IMR-90 (cell line): Measurements from ENCODE around the gene ZNF267. TPM values are rescaled to one million over a fixed set of nuclear protein-coding genes. Genes with fewer than 3 reads are reported as not detected.
A peak's percentile ranks its signal among the peaks of the same experiment; 100 is the strongest.

Experiments
- ATAC-seq: fragments of 200-7000 bp; cut with Tn5 transposase; 2 replicates; pipeline ENCODE4 v1.9.1; 2020; ENCODE audit warnings: low read depth, mild to moderate bottlenecking, moderate library complexity
- BruUV-seq: library from RNA; stranded (reverse); fragments of 400-500 nt; replicated peaks from 2 replicates; lab custom pipeline; 2021; lab: Mats Ljungman, UMichigan
- CTCF ChIA-PET: fragments of 300-600 bp; formaldehyde crosslinking; extraction: SDS; loops from one replicate; lab custom pipeline; 2021; ENCODE audit warnings: antibody characterized with exemption; lab: Yijun Ruan, JAX
- POLR2A ChIA-PET: fragments of 300-600 bp; sonication (Branson Sonifier 250); formaldehyde crosslinking; loops from one replicate; lab custom pipeline; 2022; ENCODE audit warnings: antibody characterized with exemption; ENCODE audit not compliant: unreplicated experiment; lab: Charles Lee
- DNase-seq: peaks from one replicate; pipeline ENCODE4 v3.0.0; 2013
- H2AFZ ChIP-seq: replicated peaks from 2 replicates; pipeline ENCODE3; 2013; ENCODE audit warnings: low read length, mild to moderate bottlenecking; ENCODE audit not compliant: poor library complexity
- H2AK5ac ChIP-seq: 2 replicates; pipeline ENCODE4 v1.6.1; 2013; ENCODE audit warnings: low read depth, low read length, inconsistent platforms
- H2AK9ac ChIP-seq: replicated peaks from 2 replicates; pipeline ENCODE3; 2013; ENCODE audit warnings: mild to moderate bottlenecking, low read depth, low read length, moderate library complexity; ENCODE audit not compliant: poor library complexity
- H2BK120ac ChIP-seq: 2 replicates; pipeline ENCODE4 v1.6.1; 2013; ENCODE audit warnings: low read depth, low read length, inconsistent platforms
- H2BK15ac ChIP-seq: 3 replicates; pipeline ENCODE4 v1.6.1; 2013; ENCODE audit warnings: low read depth, low read length, inconsistent platforms
- H2BK20ac ChIP-seq: 2 replicates; pipeline ENCODE4 v1.6.1; 2013; ENCODE audit warnings: low read depth, mild to moderate bottlenecking, inconsistent platforms, low read length, moderate library complexity
- H2BK5ac ChIP-seq: 2 replicates; pipeline ENCODE4 v1.6.1; 2013; ENCODE audit warnings: mild to moderate bottlenecking, low read depth, low read length, inconsistent platforms; ENCODE audit not compliant: poor library complexity, severe bottlenecking
- H3K14ac ChIP-seq: replicated peaks from 2 replicates; pipeline ENCODE4 v1.6.1; 2013; ENCODE audit warnings: low read depth, low read length, inconsistent platforms
- H3K18ac ChIP-seq: 2 replicates; pipeline ENCODE4 v1.6.1; 2013; ENCODE audit warnings: low read depth, low read length, control low read depth
- H3K23ac ChIP-seq: 2 replicates; pipeline ENCODE4 v1.6.1; 2013; ENCODE audit warnings: low read depth, low read length, inconsistent platforms
- H3K27ac ChIP-seq: 2 replicates; pipeline ENCODE4 v1.5.1; 2013; ENCODE audit warnings: mild to moderate bottlenecking, control low read depth, low read length; ENCODE audit not compliant: insufficient read depth
- H3K27me3 ChIP-seq: 2 replicates; pipeline ENCODE4 v1.6.1; 2013; ENCODE audit warnings: low read length; ENCODE audit not compliant: control insufficient read depth, insufficient read depth
- H3K36me3 ChIP-seq: 2 replicates; pipeline ENCODE4 v1.6.1; 2013; ENCODE audit warnings: low read length, mixed read lengths; ENCODE audit not compliant: control insufficient read depth, insufficient read depth
- H3K4ac ChIP-seq: 2 replicates; pipeline ENCODE4 v1.6.1; 2013; ENCODE audit warnings: low read depth, low read length, inconsistent platforms
- H3K4me1 ChIP-seq: 2 replicates; pipeline ENCODE4 v1.6.1; 2013; ENCODE audit warnings: low read length, mixed read lengths; ENCODE audit not compliant: control insufficient read depth, insufficient read depth
- H3K4me2 ChIP-seq: 2 replicates; pipeline ENCODE4 v1.6.1; 2013; ENCODE audit warnings: low read depth, mild to moderate bottlenecking, control low read depth, low read length, moderate library complexity
- H3K4me3 ChIP-seq: 2 replicates; pipeline ENCODE4 v1.5.1; 2013; ENCODE audit warnings: low read depth, mild to moderate bottlenecking, control low read depth, low read length, moderate library complexity; ENCODE audit not compliant: insufficient read depth
- H3K56ac ChIP-seq: 2 replicates; pipeline ENCODE4 v1.6.1; 2013; ENCODE audit warnings: low read length, inconsistent platforms; ENCODE audit not compliant: insufficient read depth; ENCODE audit errors: extremely low read depth
- H3K79me1 ChIP-seq, 2 experiments: 2 replicates each; pipeline ENCODE4 v1.6.1; 2013; ENCODE audit warnings: low read length in 2 of 2, inconsistent platforms in 1 of 2, low read depth in 1 of 2
- H3K9ac ChIP-seq: 2 replicates; pipeline ENCODE4 v1.6.1; 2013; ENCODE audit warnings: low read depth, low read length, control low read depth
- H3K9me1 ChIP-seq: 2 replicates; pipeline ENCODE4 v1.6.1; 2013; ENCODE audit warnings: low read length, inconsistent platforms; ENCODE audit not compliant: insufficient read depth
- H3K9me3 ChIP-seq: 2 replicates; pipeline ENCODE4 v1.6.1; 2013; ENCODE audit warnings: low read length; ENCODE audit not compliant: control insufficient read depth, insufficient read depth
- H4K20me1 ChIP-seq: 2 replicates; pipeline ENCODE4 v1.6.1; 2013; ENCODE audit warnings: low read length, inconsistent platforms; ENCODE audit not compliant: insufficient read depth
- H4K5ac ChIP-seq: 2 replicates; pipeline ENCODE4 v1.6.1; 2013; ENCODE audit warnings: mild to moderate bottlenecking, low read depth, low read length, control low read depth
- H4K8ac ChIP-seq, 2 experiments: 2 replicates each; pipeline ENCODE4 v1.6.1; 2013; ENCODE audit warnings: low read depth in 2 of 2, low read length in 2 of 2, control low read depth in 1 of 2, inconsistent platforms in 1 of 2
- H4K91ac ChIP-seq: 2 replicates; pipeline ENCODE4 v1.6.1; 2013; ENCODE audit warnings: low read depth, low read length, inconsistent platforms; ENCODE audit not compliant: insufficient read depth
- MAFK ChIP-seq: IDR thresholded peaks from 2 replicates; pipeline ENCODE4 v1.6.1; 2012; ENCODE audit warnings: low read depth, low read length, improper control_type of control experiment
- MAZ ChIP-seq: IDR thresholded peaks from 2 replicates; pipeline ENCODE4 v1.6.1; 2012; ENCODE audit warnings: low read depth, mild to moderate bottlenecking, low read length, improper control_type of control experiment, moderate library complexity, borderline replicate concordance
- WGBS, 2 experiments: methylation state at CpG; one replicate each; pipeline versions ENCODE4 v1.1.5 to v1.1.7; 2013; ENCODE audit warnings: missing lambda C conversion rate in 2 of 2; ENCODE audit not compliant: insufficient read length in 1 of 2; ENCODE audit errors: extremely low coverage in 2 of 2; 5-methylcytosine and 5-hydroxymethylcytosine counted together
- dilution Hi-C: fragments of 300-500 bp; cut with HindIII; formaldehyde crosslinking; loops from one replicate; pipeline ENCODE4 v1.14.3; 2018; ENCODE audit warnings: low sequenced_read_pairs; ENCODE audit not compliant: unreplicated experiment
- in situ Hi-C: fragments of 300-500 bp; cut with MboI; formaldehyde crosslinking; loops from 3 replicates; pipeline ENCODE4 v1.14.3; 2019; ENCODE audit warnings: low sequenced_read_pairs, inconsistent platforms, mixed read lengths
- intact Hi-C: fragments of 100-400 bp; cut with micrococcal nuclease; formaldehyde crosslinking; loops from 2 replicates; pipeline ENCODE4 v1.10.0; 2022
- polyA plus RNA-seq, 3 experiments: library from polyadenylated mRNA; depleted of rRNA; stranded (reverse); fragments of >200 nt; gene quantifications; 2 replicates each; pipeline ENCODE4 v1.2.3, GENCODE V29; 2012; ENCODE audit warnings: low replicate concordance in 1 of 3
- total RNA-seq: library from RNA; depleted of rRNA; stranded (reverse); fragments of >200 nt; gene quantifications from 2 replicates; pipeline ENCODE4 v1.2.3, GENCODE V29; 2012
- TF ChIP-seq, protein P1 (sequence below): fragments of 150-350 bp; IDR thresholded peaks from 2 replicates; pipeline ENCODE4 v1.6.1; 2016; ENCODE audit warnings: low read depth, mild to moderate bottlenecking, low read length, moderate library complexity, borderline replicate concordance

The ZNF267 gene
- total and polyA plus RNA-seq, 2 of the 4 experiments (the other 2 are of a cell fraction) = 2.5 to 15.6 TPM

- intact Hi-C loops = loop anchor here (10.0 kb wide), 1 partner anchor 687 kb away; the partner anchor contains the start of gene FUS
- H2BK120ac ChIP-seq = no peak overlapping the region
These were observed 2.1 kb upstream of the ZNF267 start for GRCh38 chr16:31871510-31871909.

More at GRCh38 chr16:31871510-31871909, 2.1 kb upstream of the ZNF267 start:
- H3K36me3 ChIP-seq = no peaks in the 10 kb centered on the region
- no peak overlapping the region for H3K14ac ChIP-seq
- no peak overlapping the region for H2AK9ac ChIP-seq
- no peak overlapping the region for H2BK15ac ChIP-seq
- H3K18ac ChIP-seq = no peak overlapping the region
- peaks cover 5% of the 10 kb centered on the region; the same call in 1 of the 2 replicates for H3K9me1 ChIP-seq
- no TSS peak for BruUV-seq
- ATAC-seq (no peak), DNase-seq (no peak)
- no peak overlapping the region for H3K56ac ChIP-seq
- dilution Hi-C loops (no loop called here), in situ Hi-C loops (loop anchor here (10.0 to 25.0 kb wide), 2 partner anchors 409 to 677 kb away; partner anchors contain the start of genes ARMC5 and TGFB1I1)
- H3K4me3 ChIP-seq = no peak overlapping the region
- TF ChIP-seq, protein P1, sequence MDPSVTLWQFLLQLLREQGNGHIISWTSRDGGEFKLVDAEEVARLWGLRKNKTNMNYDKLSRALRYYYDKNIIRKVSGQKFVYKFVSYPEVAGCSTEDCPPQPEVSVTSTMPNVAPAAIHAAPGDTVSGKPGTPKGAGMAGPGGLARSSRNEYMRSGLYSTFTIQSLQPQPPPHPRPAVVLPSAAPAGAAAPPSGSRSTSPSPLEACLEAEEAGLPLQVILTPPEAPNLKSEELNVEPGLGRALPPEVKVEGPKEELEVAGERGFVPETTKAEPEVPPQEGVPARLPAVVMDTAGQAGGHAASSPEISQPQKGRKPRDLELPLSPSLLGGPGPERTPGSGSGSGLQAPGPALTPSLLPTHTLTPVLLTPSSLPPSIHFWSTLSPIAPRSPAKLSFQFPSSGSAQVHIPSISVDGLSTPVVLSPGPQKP = no peak
- peak; percentile 44 for TF ChIP-seq MAFK
- no peak for TF ChIP-seq MAZ
- no peak overlapping the region for H4K8ac ChIP-seq
- H4K5ac ChIP-seq = no peak overlapping the region
- H3K27me3 ChIP-seq = peaks cover 3% of the 10 kb centered on the region; the same call in 1 of the 2 replicates
- H3K4ac ChIP-seq = no peak overlapping the region
- H2AFZ ChIP-seq = no peak overlapping the region
- no peak overlapping the region for H3K9ac ChIP-seq
- H2AK5ac ChIP-seq = no peak overlapping the region
- no peak overlapping the region for H3K23ac ChIP-seq
- H2BK5ac ChIP-seq = no peak overlapping the region
- ChIA-PET POLR2A (no interaction called here), CTCF (no interaction called here)
- peaks cover 11% of the 10 kb centered on the region for H3K4me1 ChIP-seq
- H2BK20ac ChIP-seq = no peak overlapping the region
- peaks cover 6 to 23% of the 10 kb centered on the region in 2 experiments; a peak in 3 of 4 replicates for H3K79me1 ChIP-seq
- no peaks in the 10 kb centered on the region for H3K9me3 ChIP-seq
- peaks cover 2% of the 10 kb centered on the region; the same call in 1 of the 2 replicates for H4K20me1 ChIP-seq
- no peak overlapping the region for H3K27ac ChIP-seq
- no peak overlapping the region for H3K4me2 ChIP-seq
- H4K91ac ChIP-seq = no peak overlapping the region
- no CpG with 5 or more reads among the region's 3 CpGs for WGBS, 2 experiments
